Measurements from ENCODE around the gene CPNE7. TPM values are rescaled to one million over a fixed set of nuclear protein-coding genes. Genes with fewer than 3 reads are reported as not detected.

The CPNE7 gene
- total and polyA plus RNA-seq, 9 of the 15 experiments (the other 6 are each of a cell fraction or from before 2014, with no cell fraction given): 0.30 to 73.4 (median 32.7) TPM

DNA sequence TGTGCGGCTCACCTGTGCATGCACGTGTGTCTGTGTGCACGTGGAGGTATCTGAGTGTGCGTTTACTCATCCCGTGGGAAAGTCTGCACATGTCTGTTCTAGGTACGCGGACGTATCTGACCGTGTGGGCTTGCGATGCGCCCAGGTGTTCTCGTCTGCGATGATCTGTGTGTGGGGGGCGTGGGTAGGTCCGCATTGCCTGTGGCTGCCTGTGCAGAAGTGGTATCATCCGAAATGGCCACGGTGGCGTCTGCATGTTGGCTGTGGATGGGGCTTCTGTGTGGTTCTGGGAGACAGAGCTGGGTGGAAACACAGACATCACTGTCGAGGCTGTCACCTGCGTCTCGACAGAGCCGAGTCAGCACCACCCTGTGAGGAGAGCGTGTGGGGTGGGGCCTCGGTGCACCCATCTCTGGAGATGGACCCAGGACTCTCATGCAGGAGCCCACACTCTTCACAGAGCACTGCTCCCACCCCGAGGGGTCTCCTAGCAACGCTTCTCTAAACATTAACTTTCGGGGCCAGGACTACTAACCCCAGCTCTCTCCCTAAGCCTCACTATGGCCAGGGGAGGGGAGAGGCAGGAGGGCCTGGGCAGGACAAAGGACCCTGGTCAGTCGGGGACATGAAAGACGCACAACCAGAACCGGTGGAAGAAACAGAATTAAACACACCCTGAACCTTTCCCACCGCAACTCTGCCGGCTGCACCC, 46.3 kb downstream of the CPNE7 start:
- ATAC-seq (no peak), DNase-seq (ENCODE audit: extremely low read depth in 1 of 4, low spot score in 3 of 4) (peak in 1 of 4 experiments; percentile 36), FAIRE-seq (no peak)
- H3K27me3 ChIP-seq (ENCODE audit: control insufficient read depth in 2 of 2, insufficient read depth in 2 of 2, low read length in 2 of 2): peaks cover 37 to 68% of the 10 kb centered on the region in 2 experiments
- H3K36me3 ChIP-seq (ENCODE audit: control insufficient read depth, insufficient read depth, low read length): no peaks in the 10 kb centered on the region
- H3K27ac ChIP-seq (ENCODE audit: extremely low read depth, low read depth, low read length): no peak overlapping the region
- no peak overlapping the region for H2AFZ ChIP-seq (ENCODE audit: low read depth, low read length)
- no peaks in the 10 kb centered on the region for H3K9me3 ChIP-seq (replicated peaks; ENCODE audit: control insufficient read depth, insufficient read depth, low read depth, low read length)
- no TSS peak for BruUV-seq (replicated peaks)
- H4K20me1 ChIP-seq (replicated peaks; ENCODE audit: control insufficient read depth, insufficient read depth, low read length): no peaks in the 10 kb centered on the region
- WGBS (ENCODE audit: insufficient coverage, low coverage, missing lambda C conversion rate): 24% methylated on average over 32 of the region's 32 CpGs
- H3K4me3 ChIP-seq: no peak overlapping the region
- peaks cover 0 to 36% of the 10 kb centered on the region in 2 experiments; a peak in 2 of 5 replicates for H3K4me1 ChIP-seq (replicated peaks in 1 of 2; ENCODE audit: control insufficient read depth in 2 of 2, insufficient read depth in 2 of 2, low read length in 2 of 2)
- intact Hi-C loops (cut with micrococcal nuclease) (no loop called here), in situ Hi-C loops (cut with MboI) (no loop called here)
- ChIA-PET POLR2A (interaction anchor here (0.6 to 0.9 kb wide), 3 partner anchors 8 to 43 kb away, joined by 3 to 5 read pairs (median 3); no protein-coding TSS in a partner anchor), CTCF (ENCODE audit: low intra/inter-chr PET ratio) (no interaction called here)
- no peaks in the 10 kb centered on the region for H3K9me1 ChIP-seq (ENCODE audit: control insufficient read depth, insufficient read depth, low read length)
- H3K79me2 ChIP-seq (ENCODE audit: control insufficient read depth, insufficient read depth, low read length): no peaks in the 10 kb centered on the region
- H3K4me2 ChIP-seq (ENCODE audit: insufficient read depth, low read length): no peak overlapping the region
- no peak overlapping the region for H3K9ac ChIP-seq (ENCODE audit: insufficient read depth in 1 of 2, low read depth in 2 of 2, low read length in 2 of 2)
- no peak for TF ChIP-seq NFE2L1 (tag; IDR thresholded peaks at IDR 0.05; ENCODE audit: borderline replicate concordance, low read depth)
- no peak for TF ChIP-seq CREM (IDR thresholded peaks at IDR 0.05; ENCODE audit: low read depth)
- TF ChIP-seq, protein P1, sequence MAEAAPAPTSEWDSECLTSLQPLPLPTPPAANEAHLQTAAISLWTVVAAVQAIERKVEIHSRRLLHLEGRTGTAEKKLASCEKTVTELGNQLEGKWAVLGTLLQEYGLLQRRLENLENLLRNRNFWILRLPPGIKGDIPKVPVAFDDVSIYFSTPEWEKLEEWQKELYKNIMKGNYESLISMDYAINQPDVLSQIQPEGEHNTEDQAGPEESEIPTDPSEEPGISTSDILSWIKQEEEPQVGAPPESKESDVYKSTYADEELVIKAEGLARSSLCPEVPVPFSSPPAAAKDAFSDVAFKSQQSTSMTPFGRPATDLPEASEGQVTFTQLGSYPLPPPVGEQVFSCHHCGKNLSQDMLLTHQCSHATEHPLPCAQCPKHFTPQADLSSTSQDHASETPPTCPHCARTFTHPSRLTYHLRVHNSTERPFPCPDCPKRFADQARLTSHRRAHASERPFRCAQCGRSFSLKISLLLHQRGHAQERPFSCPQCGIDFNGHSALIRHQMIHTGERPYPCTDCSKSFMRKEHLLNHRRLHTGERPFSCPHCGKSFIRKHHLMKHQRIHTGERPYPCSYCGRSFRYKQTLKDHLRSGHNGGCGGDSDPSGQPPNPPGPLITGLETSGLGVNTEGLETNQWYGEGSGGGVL (CRISPR knock-in tag; IDR thresholded peaks at IDR 0.05): no peak
- no peak for TF ChIP-seq POLR2H (tag; IDR thresholded peaks at IDR 0.05; ENCODE audit: low read depth)
- TF ChIP-seq ZNF12 (CRISPR knock-in tag; IDR thresholded peaks at IDR 0.05): no peak
- TF ChIP-seq, protein P2, sequence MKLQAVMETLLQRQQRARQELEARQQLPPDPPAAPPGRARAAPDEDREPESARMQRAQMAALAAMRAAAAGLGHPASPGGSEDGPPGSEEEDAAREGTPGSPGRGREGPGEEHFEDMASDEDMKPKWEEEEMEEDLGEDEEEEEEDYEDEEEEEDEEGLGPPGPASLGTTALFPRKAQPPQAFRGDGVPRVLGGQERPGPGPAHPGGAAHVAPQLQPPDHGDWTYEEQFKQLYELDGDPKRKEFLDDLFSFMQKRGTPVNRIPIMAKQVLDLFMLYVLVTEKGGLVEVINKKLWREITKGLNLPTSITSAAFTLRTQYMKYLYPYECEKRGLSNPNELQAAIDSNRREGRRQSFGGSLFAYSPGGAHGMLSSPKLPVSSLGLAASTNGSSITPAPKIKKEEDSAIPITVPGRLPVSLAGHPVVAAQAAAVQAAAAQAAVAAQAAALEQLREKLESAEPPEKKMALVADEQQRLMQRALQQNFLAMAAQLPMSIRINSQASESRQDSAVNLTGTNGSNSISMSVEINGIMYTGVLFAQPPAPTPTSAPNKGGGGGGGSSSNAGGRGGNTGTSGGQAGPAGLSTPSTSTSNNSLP (IDR thresholded peaks at IDR 0.05; ENCODE audit: borderline replicate concordance, low read depth, low read length): no peak
- TF ChIP-seq, protein P3, sequence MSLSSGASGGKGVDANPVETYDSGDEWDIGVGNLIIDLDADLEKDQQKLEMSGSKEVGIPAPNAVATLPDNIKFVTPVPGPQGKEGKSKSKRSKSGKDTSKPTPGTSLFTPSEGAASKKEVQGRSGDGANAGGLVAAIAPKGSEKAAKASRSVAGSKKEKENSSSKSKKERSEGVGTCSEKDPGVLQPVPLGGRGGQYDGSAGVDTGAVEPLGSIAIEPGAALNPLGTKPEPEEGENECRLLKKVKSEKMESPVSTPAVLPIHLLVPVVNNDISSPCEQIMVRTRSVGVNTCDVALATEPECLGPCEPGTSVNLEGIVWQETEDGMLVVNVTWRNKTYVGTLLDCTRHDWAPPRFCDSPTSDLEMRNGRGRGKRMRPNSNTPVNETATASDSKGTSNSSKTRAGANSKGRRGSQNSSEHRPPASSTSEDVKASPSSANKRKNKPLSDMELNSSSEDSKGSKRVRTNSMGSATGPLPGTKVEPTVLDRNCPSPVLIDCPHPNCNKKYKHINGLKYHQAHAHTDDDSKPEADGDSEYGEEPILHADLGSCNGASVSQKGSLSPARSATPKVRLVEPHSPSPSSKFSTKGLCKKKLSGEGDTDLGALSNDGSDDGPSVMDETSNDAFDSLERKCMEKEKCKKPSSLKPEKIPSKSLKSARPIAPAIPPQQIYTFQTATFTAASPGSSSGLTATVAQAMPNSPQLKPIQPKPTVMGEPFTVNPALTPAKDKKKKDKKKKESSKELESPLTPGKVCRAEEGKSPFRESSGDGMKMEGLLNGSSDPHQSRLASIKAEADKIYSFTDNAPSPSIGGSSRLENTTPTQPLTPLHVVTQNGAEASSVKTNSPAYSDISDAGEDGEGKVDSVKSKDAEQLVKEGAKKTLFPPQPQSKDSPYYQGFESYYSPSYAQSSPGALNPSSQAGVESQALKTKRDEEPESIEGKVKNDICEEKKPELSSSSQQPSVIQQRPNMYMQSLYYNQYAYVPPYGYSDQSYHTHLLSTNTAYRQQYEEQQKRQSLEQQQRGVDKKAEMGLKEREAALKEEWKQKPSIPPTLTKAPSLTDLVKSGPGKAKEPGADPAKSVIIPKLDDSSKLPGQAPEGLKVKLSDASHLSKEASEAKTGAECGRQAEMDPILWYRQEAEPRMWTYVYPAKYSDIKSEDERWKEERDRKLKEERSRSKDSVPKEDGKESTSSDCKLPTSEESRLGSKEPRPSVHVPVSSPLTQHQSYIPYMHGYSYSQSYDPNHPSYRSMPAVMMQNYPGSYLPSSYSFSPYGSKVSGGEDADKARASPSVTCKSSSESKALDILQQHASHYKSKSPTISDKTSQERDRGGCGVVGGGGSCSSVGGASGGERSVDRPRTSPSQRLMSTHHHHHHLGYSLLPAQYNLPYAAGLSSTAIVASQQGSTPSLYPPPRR (CRISPR knock-in tag; IDR thresholded peaks at IDR 0.05; ENCODE audit: borderline replicate concordance): no peak
- no peak for TF ChIP-seq PML (IDR thresholded peaks at IDR 0.05; ENCODE audit: low read length)
- no peak for TF ChIP-seq ZNF583 (CRISPR knock-in tag; IDR thresholded peaks at IDR 0.05)
- TF ChIP-seq SAP30 (IDR thresholded peaks at IDR 0.05; ENCODE audit: borderline replicate concordance, insufficient read depth, low read depth, low read length, poor library complexity, severe bottlenecking): no peak
- TF ChIP-seq NR3C1 (CRISPR knock-in tag; IDR thresholded peaks at IDR 0.05): no peak
- TF ChIP-seq HNRNPUL1 (IDR thresholded peaks at IDR 0.05; ENCODE audit: low read length): no peak
- TF ChIP-seq SP2 (IDR thresholded peaks at IDR 0.05; ENCODE audit: extremely low read depth, low read depth, low read length, poor library complexity, severe bottlenecking): no peak

Data from K562 (cell line).